Myocyte (in vitro differentiated cells): Measurements from ENCODE around the gene FAM229B. TPM values are rescaled to one million over a fixed set of nuclear protein-coding genes. Genes with fewer than 3 reads are reported as not detected.
A peak's percentile ranks its signal among the peaks of the same experiment; 100 is the strongest.
"Not testable (repeated sequence)": the region's sequence is repeated elsewhere in the genome, so short reads cannot be mapped to it uniquely, and the experiment has no call there.

Experiments used
- DNase-seq: peaks from one replicate; pipeline ENCODE4 v3.0.0-alpha.2; 2012; ENCODE audit warnings: low read depth
- polyA plus RNA-seq: library from polyadenylated mRNA; unstranded; fragments of >200 nt; gene quantifications from one replicate; pipeline ENCODE4 v1.2.1, GENCODE V29; 2012; ENCODE audit warnings: missing spikeins
- total RNA-seq: library from RNA; depleted of rRNA; stranded (reverse); fragments of >200 nt; gene quantifications from 2 replicates; pipeline ENCODE4 v1.2.3, GENCODE V29; 2014

The FAM229B gene
- total RNA-seq = 13.1 and 20.0 TPM in 2 replicates
- polyA plus RNA-seq = 65.9 TPM

DNA sequence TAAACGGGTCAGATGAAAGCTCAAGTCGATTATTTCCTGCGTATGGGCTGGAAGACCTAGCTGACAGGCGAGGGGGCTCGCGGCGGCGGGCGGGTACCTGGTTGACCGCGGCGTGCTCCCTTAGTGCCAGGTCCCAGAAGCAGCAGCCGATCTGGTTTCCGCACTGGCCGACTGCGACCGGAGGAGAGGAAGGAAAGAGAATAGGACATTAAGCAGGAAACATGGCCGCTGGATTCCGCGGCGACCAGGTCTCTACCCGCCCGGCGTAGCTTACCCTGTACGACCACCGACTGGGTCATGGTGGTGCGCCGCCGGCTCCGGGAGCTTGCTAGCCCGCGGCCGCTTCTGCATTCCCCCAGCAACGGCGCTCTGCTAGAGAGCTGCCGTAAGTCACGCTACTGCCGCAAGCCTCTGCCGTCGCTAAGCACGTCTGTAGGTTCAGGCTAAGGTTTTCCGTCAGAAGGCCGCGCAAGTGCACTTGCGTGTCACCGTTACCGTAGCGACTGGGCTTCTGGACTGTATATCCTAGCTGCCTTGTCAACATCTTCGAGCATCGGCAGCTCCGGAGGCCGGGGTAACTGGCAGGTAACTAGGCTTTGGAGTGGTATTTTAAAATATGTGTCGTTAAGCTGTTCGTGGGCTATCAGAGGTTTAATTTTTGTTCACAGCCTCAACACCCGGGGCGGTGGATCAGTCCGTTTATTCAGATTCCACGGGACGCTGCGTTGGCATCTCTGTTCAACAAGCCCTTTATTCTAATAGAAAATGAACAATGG is at the start of gene FAM229B, which contains the start of gene TUBE1:
Gene FAM229B, plus strand, starts transcription at position 456 of the 776 bp plus-strand sequence. CDS start 11,693 bp downstream, outside the sequence.
Gene TUBE1, minus strand, starts transcription at position 347 of the 776 bp plus-strand sequence. Its CDS starts 48 bp downstream, at position 299.
- DNase-seq = peak; percentile 98

DNA sequence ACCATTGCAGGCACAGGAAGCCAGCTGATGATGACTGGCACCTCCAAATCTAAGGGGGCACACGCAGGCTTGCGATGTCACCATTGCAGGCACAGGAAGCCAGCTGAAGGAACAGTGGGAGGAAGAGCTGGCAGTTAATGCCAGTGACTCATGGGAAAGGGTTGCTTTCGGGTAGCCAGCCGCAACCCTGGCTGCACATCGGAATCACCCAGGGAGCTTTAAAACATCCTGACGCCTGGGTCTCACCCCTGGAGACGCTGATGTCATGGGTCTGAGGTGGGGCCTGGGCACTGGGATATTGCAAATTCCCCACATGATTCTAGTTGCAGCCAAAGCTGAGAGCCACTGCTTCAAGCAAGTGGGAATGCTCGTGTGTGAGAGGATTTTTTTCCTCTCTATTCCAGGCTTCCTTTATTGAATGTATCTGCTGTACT is 49.6 kb upstream of the FAM229B start:
- peak; percentile 97 for DNase-seq

GRCh38 chr6:112038268-112038667 is 49.1 kb upstream of the FAM229B start:
- DNase-seq = peak; percentile 45

GRCh38 chr6:112038756-112039430 is 48.5 kb upstream of the FAM229B start:
- DNase-seq = peak; percentile 45

DNA sequence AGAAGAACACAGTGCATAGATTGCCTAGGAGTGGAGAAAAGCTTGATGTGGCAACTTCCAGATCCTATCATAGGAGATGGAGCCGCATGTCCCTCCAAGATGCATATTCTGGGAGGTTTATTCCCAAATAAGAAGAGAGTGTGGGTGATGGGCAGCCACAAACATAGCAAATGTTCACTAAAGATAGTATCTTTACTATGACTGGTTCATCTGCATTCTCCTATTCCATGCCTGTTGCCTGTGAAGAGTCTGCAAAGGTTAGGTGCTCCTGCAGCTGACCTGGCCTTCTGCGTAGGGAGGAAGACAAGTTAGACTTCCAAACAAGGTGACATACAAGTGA is 48.0 kb upstream of the FAM229B start:
- DNase-seq = peak; percentile 22

DNA sequence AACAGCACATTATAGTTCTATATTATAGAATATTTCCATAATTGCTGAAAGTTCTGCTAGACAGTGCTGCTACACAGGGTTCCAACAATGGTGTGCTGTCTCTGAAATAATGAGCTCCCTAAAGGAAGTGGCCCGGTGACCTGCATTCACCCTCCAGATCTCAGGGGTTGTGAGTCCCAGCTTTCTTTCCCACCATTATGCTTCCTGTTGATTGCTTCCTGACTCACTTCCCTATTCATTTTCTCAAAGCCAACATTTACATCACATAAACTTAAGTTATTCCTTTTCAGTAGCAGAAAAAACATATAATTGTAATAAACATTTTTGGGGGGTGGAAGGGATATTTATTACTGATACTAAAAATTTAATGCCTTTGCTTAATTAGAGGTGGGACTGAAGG is 46.4 kb upstream of the FAM229B start:
- no peak for DNase-seq

DNA sequence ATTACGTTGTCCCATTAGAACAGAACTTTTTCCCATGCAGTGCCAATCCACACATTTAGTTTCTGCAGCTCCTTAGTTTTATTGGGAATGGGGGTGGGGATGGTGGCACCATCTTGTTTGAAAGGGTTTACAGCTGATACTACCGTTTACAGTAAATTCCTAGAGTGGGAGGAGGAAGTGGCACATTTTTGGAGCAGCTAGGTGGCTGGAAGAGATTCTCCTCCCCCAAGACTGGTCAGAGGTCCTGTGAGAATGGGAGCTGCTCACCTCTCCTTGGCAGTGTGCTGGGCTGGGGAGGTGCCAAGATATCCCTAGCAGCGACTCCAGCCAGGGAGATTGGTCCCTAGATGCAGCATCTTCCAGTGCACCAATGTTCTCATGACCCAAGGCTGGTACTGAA is 45.9 kb upstream of the FAM229B start:
- no peak for DNase-seq

DNA sequence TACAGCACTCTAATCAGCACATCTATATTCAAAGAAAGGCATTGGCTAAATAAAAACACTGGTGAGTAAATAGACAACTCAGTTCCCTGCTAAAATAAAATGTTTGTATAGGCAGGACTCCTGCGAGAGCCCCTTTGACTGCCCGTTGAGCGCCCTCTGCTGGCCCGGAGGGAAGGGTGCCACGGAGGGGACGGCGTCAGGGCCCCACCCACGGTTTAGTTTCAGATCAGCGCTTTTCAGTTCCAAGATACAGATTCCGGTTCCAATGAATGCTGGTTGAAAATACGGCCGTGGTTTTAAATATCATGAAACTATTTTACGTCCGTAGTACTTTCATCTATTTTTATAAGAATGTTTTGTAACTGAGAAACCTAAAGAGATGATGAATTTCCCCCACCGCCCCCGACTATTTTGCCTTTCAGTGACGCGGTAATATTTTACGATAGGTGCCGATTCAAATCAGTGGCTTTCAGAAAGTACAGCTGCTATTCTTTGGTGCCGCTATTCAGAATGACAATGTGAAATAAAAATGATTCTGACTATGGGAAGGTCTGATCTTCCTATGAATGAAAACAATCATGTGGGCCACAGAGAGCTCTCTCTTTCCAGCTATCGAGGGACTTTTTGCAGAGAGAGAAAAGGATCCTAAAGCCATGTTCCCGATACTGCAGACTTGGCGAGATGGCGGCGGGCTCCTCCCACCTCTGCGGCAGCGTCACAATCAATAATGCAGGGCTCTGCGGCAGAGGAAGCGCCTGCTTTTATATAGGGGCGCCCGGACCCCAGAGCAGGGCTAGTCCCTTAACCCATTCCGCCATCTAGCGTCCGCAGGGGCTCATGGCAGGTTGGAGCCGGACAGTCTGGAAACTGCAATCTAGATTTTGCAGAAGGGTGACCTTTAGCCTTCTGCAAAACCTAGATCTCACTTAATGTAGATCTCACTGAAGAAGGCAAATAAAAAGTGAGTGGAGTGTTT is 44.1 kb upstream of the FAM229B start:
- peak; percentile 92 for DNase-seq

- DNase-seq = no peak
Measured at GRCh38 chr6:112044196-112044595, 43.2 kb upstream of the FAM229B start.

DNA sequence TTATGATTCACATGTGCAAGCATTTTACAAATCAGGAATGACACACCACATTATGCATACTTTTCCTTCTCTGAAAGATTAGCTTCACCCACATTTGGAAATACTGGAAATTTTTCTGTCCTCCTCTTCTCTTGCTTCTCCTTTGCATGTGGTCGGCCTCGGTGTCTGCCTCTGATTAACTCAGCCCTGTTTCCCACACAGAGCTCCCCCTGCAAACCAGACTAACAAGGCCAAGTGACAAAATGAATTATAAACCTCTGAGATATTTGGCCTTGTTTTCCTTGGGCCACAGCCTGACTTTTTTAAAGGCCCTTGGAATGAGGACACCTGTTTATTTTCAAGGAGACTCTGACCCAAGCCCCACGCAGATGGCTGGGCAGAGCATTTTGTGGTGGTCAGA is 42.5 kb upstream of the FAM229B start:
- peak; percentile 79 for DNase-seq

DNA sequence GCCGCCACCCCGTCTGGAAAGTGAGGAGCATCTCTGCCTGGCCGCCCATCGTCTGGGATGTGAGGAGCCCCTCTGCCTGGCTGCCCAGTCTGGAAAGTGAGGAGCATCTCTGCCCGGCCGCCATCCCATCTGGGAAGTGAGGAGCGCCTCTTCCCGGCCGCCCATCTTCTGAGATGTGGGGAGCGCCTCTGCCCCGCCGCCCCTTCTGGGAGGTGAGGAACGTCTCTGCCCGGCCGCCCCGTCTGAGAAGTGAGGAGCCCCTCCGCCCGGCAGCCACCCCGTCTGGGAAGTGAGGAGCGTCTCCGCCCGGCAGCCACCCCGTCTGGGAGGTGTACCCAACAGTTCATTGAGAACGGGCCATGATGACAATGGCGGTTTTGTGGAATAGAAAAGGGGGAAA is 39.9 kb upstream of the FAM229B start:
- not testable (repeated sequence) for DNase-seq

DNA sequence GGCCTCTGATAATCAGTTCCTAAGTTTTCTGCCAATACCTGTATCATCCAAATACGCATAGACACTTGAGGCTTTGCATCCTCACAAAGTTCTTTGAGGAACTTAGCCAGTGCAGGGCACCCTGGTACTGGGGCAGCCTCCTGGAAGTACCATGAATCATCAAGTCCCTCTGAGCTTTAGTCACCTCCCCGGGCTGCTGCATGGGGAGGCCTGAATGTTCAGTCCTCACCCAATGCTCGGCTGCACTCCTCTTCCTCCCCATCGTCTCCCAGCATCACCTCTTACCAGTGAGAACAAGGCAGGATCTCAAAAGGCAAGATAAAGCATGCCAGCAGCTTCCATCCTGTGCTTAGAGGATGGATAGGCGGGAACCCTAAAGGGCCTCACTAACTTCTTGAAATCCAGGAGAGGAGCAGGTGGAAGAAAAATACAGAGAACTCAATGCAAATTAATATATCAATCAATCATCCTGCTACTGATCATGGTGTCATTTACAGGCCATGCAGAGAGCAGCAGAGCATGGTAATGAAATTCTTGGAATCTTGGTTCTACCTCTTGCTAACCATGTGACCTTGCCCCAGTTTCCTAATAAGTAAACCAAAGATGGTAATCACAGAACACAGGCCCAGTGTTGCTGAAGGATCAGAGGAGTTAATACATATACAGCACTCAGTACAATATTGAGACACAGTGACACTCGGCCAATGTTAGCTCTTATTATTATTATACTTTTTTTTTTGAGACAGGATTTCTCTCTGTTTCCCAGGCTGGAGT is 38.2 kb upstream of the FAM229B start:
- no peak for DNase-seq

DNA sequence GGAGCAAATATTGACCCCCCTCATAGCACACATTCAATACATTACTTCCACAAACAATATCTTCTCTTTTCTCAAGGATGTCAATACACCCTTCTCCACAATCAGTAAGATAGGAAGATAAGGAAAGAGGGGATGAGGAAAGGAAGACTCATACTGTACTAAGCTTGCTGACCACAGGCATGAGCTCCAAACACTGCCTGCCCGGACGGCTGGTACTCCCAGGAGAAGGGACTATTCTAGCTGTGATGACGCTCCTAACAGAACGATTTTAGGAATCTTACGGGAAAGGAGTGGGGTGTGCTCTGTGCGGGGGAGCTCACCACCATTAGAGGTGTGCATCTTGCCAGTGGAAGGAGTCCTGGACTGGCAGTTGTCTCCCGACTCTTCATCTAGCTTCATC is 37.4 kb upstream of the FAM229B start:
- peak; percentile 49 for DNase-seq

DNA sequence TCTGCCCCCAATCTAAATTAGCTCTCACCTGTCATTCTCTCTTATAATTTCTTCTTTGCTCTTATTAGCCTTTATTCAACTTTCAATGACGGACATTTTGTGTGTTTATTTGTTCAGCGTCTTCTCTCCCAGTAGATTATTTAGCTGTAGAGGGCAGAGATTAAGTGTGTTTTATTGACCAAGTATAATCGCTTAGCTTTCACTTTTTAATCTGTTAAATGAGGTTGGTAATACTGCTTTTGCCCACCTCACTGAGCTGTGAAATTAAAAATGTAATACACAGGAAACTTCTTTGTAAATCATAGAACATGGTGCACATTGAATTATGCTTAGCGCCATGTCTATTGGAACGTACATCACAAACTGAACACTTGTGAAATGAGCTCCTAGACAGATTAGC is 37.0 kb upstream of the FAM229B start:
- DNase-seq = no peak

DNA sequence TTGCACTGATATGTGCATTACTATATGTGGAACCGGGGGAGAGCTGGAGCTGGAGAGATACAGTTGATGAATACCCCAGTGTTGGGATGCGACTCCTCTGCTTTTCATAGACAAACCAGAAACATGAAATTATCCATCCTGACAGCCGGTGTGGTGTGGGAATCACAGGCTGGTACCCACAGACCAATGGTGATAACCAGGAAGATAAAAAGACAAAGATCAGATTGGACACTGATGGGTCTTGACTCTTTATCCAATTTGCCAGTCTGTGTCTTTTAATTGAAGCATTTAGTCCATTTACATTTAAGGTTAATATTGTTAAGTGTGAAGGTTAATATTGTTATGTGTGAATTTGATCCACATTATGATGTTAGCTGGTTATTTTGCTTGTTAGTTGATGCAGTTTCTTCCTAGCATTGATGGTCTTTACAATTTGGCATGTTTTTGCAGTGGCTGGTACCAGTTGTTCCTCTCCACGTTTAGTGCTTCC is 36.1 kb upstream of the FAM229B start:
- DNase-seq = not testable (repeated sequence)

- no peak for DNase-seq
Measured at GRCh38 chr6:112054001-112054400, 33.4 kb upstream of the FAM229B start, which contains the start of gene CCN6. Gene CCN6, plus strand, starts transcription at chr6:112054104. Its CDS starts 254 bp downstream, at chr6:112054358.

- no peak for DNase-seq
Measured at GRCh38 chr6:112054555-112055190, 32.7 kb upstream of the FAM229B start.

GRCh38 chr6:112058243-112059032 is 29.0 kb upstream of the FAM229B start:
- no peak for DNase-seq

- peak; percentile 39 for DNase-seq
Measured at GRCh38 chr6:112061605-112062004, 25.8 kb upstream of the FAM229B start.
